ENCODE results near the gene ETFA.

ETFA gene

DNA sequence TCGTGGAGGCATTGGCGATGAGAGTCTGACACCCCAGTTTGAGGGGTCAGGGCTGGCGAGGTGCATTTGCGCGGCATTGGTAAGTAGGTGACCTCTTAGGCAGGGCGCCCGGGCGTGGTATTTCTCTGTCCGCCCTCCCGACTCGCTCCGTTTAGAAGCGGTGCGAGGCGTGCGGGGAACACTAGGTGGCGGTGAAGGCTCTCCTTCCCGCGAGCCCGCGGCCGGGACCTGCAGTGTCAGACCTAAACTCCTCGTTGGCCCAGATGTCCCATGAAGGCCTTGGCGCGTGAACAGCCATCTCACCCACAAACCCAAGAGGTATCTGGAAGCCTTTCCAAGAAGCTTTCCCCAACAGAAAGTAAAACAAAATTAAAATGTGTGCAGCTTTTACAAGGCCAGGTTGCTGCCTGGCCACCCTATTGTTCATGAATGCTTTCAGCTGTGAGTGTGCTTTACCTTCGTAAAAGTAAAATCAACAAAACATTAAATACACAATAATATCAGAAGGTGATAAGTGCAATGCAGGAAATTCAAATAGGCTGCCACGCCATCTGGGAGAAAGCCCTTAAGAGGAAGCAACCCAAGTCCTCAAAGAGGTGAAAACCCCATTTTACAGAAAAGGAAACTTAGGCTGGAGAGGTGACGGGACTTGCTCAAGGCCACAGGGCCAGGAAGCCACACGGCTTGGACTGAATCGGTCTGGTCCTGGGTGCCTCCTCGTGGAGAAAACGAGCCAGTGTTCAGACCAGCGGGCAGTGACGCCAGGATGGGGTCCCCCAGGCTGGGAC lies 120.3 kb downstream of the ETFA start:
- DNase-seq, result no peak

DNA sequence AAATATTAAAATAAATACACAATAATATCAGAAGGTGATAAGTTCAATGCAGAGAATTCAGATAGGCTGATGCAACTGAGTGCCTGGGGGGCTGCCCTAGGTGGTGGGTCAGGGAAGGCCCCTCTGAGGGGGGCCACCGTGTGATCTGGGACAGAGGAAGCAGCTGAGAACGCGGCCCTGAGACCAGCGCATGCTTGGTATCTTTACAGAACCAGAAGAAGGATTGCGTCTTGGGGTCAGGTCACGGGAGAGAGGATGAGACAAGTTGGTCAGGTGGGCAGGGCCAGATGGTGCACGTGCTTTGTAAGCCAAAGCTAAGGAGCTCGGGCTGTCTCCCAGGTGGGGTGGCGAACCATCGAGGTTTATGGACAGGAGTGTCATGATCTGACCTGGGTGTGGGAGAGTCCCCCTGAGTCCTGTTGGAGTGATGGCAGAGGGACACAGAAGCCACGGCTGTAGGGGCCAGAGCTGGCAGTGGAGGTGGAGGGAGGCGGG lies 121.2 kb downstream of the ETFA start:
- DNase-seq, result no peak

DNA sequence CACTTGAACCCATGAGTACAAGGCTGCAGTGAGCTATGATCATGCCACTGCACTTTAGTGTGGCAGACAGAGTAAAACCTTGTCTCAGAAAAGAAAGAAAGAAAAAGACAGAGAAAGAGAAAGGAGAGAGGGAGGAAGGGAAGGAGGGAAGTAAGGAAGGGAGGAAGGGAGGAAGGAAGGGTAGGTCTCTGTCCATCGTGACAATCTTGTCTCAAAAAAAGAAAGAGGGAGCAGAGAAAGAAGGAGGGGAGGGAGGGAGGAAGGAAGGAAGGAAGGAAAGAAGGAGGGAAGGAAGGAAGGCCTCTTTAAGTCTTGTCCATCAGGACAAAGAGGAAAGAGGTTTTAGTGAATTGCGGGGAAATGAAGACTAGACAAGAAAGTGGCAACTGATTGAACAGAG lies 122.2 kb downstream of the ETFA start:
- DNase-seq, result no peak

DNA sequence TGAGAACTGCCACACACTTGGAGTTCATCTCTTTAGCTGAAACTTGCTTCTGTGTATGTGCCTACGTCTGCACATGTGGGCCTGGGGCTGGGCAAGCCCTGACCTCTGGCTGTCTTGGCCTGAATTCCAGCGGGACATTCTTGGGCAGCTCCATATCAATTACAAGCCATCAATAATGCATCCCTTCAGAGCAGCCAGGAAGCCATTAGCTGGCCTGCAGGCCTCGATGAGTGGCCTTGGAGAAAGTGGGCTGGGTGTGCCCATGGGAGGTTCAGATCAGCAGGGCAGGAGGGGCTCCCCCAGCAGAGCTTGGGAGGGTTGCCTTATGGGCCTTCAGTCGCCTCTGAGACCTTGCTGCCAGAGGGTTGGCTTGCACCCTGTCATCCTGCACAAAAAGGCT lies 124.1 kb downstream of the ETFA start:
- DNase-seq, result no peak

DNA sequence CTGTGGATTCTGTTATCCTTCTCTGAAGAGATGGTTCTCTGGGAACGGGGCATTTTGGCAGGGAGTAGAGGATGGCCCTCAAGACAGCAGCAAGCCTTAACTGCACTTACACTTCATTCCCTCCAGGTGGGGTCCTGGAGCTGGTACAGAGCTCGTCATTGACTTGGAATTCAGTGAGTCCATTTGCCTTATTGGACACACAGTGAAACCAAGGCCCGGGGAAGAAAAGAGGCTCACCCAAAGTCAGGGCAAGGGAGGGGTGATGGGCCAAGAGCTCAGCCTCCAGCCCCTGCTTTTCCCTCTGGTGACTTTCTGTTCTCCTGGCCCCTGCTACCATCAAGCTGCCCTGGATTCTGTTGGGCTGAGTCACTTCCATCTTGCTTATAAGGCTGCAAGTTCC lies 125.6 kb downstream of the ETFA start:
- no peak for DNase-seq

DNA sequence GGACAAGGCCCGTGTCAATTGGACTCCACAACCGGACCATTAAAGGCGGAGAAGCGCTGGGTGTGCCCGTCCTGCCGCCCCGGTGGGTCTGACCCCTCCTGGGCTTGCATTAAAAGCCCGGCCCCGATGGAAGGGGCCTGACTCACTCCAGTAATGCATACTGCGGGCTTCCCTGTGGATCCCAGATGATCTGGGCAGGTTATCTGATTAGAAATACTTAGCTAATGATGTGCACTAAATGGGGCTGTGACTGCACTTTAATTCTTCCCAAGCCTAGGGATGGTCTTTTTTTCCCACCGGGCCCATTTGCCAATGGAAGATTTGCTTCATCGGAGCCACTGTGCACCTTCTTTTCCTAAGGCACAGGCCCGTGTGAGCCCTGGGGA lies 126.6 kb downstream of the ETFA start:
- no peak for DNase-seq

DNA sequence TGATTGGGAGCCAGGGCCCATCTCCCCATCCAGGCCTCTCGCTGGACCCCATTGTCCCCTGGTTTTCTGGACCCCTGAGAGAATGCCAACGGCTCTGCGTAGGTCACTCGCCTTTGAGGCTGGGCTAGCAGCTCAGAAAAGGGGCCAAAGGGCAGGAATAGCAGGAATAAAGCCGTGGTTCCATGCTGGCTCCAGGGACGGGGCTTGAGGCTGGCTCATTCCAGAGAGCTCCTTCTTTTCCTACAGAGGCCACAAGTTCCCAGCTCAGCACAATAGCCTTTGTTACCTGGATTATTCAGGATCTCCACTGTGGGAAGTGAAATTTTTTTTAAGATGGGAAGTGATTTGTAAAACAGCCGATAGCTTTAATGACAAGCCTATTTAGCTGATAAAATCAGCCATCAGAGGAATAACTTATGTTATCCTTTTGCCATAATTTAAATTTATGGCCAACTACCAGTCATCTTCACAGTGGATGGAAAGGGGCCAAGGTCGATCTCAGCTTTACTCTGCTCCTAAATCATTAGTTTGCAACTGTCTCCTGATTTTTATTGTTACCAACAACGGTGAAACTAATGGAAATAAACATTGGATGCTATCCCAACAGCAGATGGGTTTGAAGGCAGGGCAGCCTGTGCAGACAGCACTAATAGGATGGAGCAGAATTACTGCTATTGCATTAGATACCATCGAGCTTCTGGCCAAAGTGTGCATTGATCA lies 127.2 kb downstream of the ETFA start:
- DNase-seq, result no peak

DNA sequence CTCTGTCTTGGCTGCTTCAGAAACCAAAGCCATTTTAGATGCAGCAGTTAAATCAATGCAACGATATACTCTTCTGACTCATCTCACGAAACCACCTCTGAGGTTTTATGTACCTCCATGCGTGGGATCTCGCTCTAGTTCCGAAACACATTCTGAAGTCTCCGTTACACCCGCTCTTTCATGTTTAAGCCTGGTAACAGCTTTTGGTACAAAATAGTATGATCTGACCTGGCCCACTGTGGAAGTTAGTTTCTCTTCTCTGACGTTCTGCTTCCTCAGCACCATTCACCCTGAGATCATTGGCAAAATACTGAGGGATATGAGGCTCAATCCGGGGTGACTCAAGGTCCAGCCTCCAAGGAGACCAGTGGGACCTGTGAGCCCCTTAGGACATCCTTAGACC lies 129.6 kb downstream of the ETFA start:
- no peak for DNase-seq

DNA sequence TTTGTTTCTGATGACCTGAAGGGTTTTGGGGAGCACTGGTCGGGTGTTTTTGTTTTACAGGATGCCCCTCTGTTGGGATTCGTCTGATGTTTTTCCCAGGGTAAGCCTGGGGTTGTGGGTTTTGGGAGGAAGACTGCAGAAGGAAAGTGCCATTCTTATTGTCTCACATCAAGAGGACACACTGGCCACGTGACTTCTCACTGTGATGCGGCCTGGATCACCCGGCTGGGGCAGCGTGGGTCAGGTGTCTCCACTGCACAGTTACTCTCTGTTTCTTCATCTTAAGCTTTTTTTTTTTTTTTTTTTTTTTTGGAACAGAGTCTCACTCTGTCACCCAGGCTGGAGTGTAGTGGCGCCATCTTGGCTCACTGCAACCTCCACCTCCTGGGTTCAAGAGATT lies 130.9 kb downstream of the ETFA start:
- no peak for DNase-seq

DNA sequence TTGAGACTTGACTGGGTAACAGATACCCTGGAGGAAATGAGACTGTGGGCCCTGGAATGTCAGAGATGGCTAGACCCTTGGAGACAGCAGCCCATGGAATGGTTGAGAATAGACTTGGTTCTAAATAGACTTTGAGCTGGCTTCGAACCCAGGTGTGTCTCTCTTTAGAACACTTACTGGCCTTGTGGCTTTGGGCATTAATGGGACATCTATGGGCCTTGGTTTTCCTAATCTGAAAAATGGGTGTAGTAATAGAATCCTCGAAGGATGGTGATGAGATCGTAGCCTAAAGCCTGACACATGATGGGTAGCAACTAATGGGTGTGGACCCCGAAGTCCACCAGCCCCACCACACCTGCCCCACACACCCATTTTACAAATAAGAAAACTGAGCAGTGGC lies 132.2 kb downstream of the ETFA start:
- no peak for DNase-seq

DNA sequence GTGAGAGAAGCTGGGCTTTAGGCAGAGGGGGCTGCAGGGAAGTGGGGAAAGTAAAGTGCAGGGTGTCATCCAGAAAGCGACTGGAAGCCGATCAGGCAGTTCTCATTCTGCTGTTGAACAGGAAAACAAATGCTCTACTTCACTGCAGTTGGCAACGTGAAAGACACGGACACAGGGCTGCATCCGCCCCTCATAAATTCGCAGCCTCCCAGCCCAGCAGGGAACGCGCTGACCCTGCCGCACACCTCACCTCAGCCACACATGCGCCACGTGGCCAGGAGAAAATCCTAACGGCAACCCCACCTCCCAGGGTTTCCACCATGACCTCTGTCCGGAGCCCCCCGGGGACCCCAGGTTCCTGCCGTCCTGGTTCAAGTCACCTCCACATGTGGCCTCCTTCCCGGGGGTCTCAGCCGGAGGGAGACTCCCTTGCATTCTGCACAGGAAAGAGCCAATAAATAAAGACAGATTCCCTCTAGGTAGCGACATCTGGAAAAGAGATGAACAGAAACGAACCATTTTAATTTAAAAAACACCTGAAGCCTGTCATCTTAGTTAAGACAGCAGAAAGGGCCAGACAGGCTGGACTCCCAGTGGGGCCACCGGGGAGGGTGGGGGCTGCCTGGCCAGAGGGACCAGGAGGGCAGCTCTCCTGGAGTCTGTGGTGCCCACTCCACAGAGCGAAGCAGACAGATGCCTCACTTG lies 132.8 kb downstream of the ETFA start:
- DNase-seq, result no peak

DNA sequence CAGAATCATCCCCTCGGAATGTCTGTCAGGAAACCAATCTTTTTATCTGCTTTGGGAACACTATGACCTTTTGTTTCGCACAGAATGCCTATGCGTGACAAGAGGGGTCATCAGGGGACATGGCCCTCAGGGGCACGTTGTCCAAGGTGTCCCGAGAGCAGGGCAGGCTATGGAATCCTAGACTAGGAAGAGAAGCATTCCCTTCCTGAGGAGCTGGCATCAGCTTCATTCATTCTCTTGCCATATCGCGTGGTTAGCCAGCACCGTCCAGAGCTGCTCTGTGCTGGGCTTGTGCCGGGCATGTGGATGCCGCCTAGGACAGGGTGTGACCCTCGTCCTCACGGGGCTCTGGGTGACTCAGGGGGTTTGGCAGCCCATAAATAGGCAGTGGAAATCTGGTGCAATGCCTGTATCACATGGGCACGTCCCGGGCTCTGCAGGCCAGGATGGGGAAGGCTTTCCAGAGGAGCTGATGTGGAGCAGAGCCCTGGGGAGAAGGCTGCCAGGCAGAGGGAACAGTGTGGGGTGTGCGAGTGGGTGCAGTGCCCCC lies 133.7 kb downstream of the ETFA start:
- no peak for DNase-seq

DNA sequence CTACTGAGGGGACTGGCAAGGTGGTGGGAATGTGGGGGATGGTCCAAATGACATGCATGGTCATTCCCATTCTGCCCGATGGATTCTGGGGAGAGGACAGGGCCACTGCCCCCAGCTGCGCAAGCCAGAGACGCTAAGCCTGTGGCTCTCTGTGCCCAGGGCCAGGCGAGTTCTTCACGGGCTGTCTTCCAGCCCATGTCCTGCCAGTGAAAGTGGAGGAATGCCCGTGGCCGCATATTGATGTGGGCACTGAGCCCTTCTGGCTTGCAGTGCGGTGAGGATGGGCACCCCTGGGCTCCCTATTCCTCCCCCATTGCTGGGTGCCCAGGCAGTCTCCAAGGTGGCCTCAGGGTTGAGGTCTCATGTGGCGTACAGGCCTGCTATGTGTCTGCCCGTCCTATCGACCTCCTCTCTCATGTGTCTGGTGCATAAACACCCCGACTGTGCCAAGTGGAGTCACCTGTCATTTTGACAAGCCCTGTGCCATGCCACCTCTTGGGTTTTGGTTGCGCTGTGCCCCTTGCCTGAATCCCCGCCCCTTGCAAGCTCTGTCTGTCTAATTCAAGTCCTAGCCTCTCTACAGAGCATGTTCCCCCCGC lies 134.7 kb downstream of the ETFA start:
- no peak for DNase-seq

DNA sequence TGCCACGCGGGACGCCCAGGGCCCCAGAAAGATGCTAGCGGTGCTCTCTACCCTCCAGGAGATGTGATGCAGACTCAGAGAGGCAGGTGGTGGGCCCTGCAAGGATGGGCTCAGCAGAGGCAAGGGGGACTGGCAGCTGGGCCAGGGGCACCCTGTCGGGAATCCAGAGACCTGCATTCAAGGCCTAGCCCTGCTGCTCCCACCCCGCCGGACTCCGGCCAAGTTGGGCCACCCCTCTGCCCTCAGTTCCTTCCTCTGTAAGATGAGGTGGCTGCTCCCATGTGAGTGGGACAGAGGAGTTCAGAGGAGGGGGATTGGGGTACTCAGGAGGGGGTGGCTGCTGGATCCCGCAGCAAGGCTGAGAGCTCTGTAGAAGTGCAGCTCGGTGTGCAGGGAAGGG lies 135.2 kb downstream of the ETFA start:
- no peak for DNase-seq

DNA sequence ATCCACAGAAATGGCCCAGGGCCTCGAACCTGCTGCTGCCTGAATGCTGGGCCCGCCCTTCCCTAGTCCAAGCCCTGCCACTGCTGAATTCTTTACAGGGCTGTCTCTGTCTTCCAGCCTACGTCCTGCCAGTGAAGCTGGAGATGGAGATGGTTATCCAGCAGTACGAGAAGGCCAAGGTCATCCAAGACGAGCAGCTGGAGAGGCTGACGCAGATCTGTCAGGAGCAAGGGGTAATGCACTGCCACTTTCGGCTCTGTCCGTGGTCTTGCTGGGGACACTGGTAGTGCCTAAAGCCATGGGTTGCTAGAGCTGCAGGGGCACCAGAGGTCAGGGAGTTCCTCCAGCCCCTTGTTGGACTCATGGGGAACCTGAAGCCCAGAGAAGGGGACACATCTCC lies 135.8 kb downstream of the ETFA start:
- DNase-seq, result no peak

DNA sequence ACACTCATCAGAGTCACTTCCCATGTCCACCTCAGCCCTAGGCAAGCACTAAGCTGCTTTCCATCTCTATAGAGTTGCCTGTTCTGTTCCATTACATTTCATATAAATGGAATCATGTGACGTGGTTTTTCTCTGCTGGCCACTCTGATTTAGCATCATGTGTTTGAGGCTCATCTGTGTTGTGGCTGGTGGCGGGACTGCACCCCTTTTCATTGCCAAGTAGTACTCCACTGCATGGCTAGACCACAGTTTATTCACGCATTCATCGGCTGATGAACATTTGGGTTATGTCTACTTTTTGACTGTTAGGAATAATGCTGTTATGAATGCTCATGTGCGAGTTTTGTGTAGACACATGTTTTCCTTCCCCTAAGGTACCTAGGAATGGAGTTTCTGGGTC lies 136.6 kb downstream of the ETFA start:
- DNase-seq, result no peak

DNA sequence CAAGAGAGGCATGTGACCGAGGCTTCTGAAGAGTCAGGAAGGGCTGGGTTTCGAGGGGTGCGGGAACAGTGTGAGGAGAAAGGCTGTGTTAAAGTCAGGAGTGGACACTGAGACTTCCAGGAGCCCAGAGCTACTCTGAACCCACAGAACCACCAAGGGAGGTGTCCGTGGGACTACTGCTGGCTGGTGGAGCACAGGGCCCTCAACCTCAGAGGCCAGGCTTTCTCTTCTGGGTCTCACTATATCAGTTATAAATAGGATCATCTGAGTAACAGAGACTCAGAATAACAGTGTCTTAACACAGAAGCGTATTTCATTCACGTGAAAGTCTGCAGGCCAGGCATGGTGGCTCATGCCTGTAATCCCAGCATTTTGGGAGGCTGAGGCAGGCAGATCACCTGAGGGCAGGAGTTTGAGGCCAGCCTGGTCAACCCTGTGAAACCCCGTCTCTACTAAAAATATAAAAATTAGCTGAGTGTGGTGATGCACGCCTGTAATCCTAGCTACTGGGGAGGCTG lies 137.9 kb downstream of the ETFA start:
- no peak for DNase-seq

DNA sequence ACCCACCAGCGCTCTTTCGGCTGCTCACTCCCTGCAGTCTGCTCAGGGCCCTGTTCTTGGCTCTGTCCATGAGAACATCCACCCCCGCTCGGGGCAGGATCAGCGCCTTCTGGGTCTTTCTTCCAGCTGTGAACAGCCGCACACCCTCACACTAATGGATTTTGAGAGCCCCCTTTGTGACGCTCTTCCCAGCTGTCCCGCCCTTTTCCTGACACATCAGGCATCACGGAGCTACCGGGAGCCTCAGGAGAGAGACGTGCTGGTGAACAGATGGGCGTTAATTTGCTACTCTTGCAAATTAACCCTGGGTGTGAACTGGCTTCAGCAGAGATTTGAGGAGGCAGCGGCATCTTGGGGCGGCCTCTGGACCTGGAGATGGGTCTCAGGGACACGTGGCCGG lies 138.5 kb downstream of the ETFA start:
- no peak for DNase-seq

DNA sequence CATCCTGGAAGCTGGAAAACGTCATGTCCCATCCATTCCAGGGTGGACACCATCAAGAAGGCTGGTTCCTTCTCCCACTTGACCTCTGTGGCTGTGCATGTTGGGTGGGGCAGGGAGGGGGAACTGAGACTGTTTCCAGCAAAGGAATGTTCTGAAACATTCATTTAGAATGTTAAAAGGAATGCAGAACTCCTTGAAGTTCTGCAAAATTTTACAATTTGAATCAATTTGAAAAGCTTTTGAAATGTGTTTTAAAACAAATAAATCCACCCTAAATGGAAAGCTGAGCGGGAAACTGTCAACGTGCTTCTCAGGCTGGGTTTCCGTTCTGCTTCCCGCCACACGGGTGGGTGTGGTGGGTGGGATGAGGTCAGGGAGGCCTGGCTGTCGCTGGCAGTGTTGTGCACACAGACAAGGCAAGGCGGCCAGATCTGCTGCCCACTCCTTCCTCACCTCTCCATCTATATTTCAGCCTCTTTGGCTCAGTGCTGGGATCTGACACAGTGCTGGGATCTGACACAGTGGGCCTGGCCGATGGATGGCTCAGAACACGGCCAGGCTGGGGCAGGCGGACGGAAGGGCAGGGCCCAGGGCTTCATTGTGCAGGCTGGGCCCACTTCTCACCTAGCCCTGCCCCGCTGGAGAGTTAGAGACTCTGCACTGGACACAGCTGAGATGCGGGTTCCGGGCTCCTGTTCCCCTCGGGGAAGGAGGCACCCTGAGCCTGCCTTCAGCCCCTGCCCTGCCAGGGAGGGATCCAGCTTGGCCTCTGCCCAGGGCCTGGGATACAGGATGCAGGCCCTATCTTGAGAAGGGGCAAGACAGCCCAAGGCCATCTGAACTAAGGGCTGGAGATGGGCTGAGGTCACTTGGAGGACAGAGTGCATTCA lies 141.1 kb downstream of the ETFA start:
- DNase-seq, result no peak

DNA sequence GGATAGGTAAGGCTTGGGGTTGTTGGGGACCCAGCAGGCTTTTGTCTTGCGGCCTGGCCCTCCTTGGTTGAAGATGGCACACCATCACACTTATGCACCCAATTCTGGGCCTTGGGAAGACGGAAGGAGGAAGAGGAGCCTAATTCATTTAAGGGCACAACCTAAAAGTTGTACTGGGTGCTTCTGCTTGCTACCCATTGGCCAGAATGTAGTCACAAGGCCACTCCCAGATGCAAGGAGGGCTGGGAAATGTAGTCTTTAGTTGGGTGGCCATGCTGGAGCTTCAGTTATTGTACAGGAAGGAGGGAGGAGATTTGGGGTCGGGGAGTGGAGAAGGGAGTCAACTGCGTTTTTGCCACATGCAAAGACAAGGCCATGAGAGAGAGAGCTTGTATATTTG lies 142.3 kb downstream of the ETFA start:
- DNase-seq, result no peak

DNA sequence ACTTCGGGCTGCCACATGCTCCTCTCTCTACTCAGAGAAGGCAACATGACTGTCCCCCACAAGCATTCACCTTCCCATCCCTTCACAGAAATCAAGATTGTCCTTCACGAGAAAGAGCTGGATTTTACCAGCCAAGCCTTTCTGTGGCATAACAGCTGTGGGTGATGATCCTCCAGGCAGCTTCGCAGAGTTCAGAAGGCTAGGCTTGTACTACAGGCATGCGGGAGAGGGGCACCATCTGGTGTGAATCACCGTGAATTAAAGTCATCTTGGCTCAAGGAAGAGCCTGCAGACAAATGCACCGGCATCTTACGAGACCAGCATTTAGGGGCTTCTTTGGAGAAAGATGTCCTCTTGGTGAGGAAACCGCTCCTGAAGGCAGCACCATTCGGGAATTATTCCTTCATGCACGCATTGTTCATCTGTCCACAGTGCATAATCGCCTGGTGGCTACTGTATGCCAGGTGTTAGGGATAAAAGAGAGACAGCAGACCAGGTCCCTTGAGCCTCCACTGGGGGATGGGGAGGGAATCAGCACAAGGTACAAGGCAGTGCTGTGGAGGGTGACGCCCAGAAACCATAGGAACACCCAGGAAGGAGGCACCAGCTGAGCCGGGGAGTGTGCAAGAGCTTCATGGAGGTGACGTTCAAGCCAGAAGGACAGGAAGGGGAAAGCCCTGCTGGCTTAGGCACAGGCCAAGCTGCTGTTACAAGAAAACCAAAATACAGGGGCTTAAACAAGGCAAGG lies 142.9 kb downstream of the ETFA start:
- no peak for DNase-seq

Measured in NCI-H1417 treated with DMSO at 0.1 percent for 48 hours (cell line).